ENCODE data around the gene TSHR. TPM values are rescaled to one million over a fixed set of nuclear protein-coding genes. Genes with fewer than 3 reads are reported as not detected.

The TSHR gene
- total RNA-seq, 6 experiments from 2014 or later, result not detected

GRCh38 chr14:81164167-81164774 lies 208.8 kb downstream of the TSHR start:
- no peak overlapping the region for H3K4me3 Mint-ChIP-seq
- TF ChIP-seq CTCF (IDR thresholded peaks at IDR 0.05), result peak; percentile 84
- H3K27me3 Mint-ChIP-seq (ENCODE audit: insufficient read depth), result no peaks in the 10 kb centered on the region
- H3K4me1 Mint-ChIP-seq (ENCODE audit: low read depth), result peaks cover 16% of the 10 kb centered on the region
- H3K36me3 Mint-ChIP-seq (ENCODE audit: low read depth), result no peaks in the 10 kb centered on the region
- H3K27ac Mint-ChIP-seq, result no peak overlapping the region
- no peaks in the 10 kb centered on the region for H3K9me3 Mint-ChIP-seq
- peak; percentile 85 for DNase-seq

- no peak for TF ChIP-seq CTCF (IDR thresholded peaks at IDR 0.05)
- Mint-ChIP-seq H3K27ac (no peak overlapping the region), H3K4me3 (no peak overlapping the region), H3K36me3 (ENCODE audit: low read depth) (no peaks in the 10 kb centered on the region), H3K27me3 (ENCODE audit: insufficient read depth) (no peaks in the 10 kb centered on the region), H3K4me1 (ENCODE audit: low read depth) (peaks cover 25% of the 10 kb centered on the region), H3K9me3 (no peaks in the 10 kb centered on the region)
- no peak for DNase-seq
These were observed 209.8 kb downstream of the TSHR start for GRCh38 chr14:81165188-81165587.

- no peak for DNase-seq
- H3K4me1 Mint-ChIP-seq (ENCODE audit: low read depth), result peaks cover 34% of the 10 kb centered on the region
- no peaks in the 10 kb centered on the region for H3K27me3 Mint-ChIP-seq (ENCODE audit: insufficient read depth)
- H3K36me3 Mint-ChIP-seq (ENCODE audit: low read depth), result no peaks in the 10 kb centered on the region
- TF ChIP-seq CTCF (IDR thresholded peaks at IDR 0.05), result no peak
- no peak overlapping the region for H3K27ac Mint-ChIP-seq
- H3K4me3 Mint-ChIP-seq, result no peak overlapping the region
- H3K9me3 Mint-ChIP-seq, result no peaks in the 10 kb centered on the region
These were observed 210.7 kb downstream of the TSHR start for GRCh38 chr14:81166121-81166520.

- Mint-ChIP-seq H3K9me3 (no peaks in the 10 kb centered on the region), H3K27me3 (ENCODE audit: insufficient read depth) (no peaks in the 10 kb centered on the region), H3K4me3 (peak overlapping the region; percentile 94), H3K4me1 (ENCODE audit: low read depth) (peaks cover 47% of the 10 kb centered on the region), H3K36me3 (ENCODE audit: low read depth) (no peaks in the 10 kb centered on the region), H3K27ac (peak overlapping the region; percentile 96)
- no peak for DNase-seq
- no peak for TF ChIP-seq CTCF (IDR thresholded peaks at IDR 0.05)
These were observed 213.8 kb downstream of the TSHR start for GRCh38 chr14:81169267-81169666.

GRCh38 chr14:81169711-81170103 lies 214.3 kb downstream of the TSHR start:
- no peaks in the 10 kb centered on the region for H3K9me3 Mint-ChIP-seq
- no peak for TF ChIP-seq CTCF (IDR thresholded peaks at IDR 0.05)
- no peak for DNase-seq
- peaks cover 44% of the 10 kb centered on the region for H3K4me1 Mint-ChIP-seq (ENCODE audit: low read depth)
- no peaks in the 10 kb centered on the region for H3K27me3 Mint-ChIP-seq (ENCODE audit: insufficient read depth)
- H3K4me3 Mint-ChIP-seq, result peak overlapping the region; percentile 94
- peaks cover 2% of the 10 kb centered on the region for H3K36me3 Mint-ChIP-seq (ENCODE audit: low read depth)
- H3K27ac Mint-ChIP-seq, result peak overlapping the region; percentile 96

Data from HFFc6 (cell line).